GM18858 (cell line): ENCODE results near the gene PKNOX1.
"Not testable (repeated sequence)": the region's sequence is repeated elsewhere in the genome, so short reads cannot be mapped to it uniquely, and the experiment has no call there.

Source experiments
- ATAC-seq: cut with Tn5 transposase; IDR thresholded peaks from one replicate; pipeline ENCODE4 v1.9.1; 2021; ENCODE audit not compliant: unreplicated experiment

Gene PKNOX1

DNA sequence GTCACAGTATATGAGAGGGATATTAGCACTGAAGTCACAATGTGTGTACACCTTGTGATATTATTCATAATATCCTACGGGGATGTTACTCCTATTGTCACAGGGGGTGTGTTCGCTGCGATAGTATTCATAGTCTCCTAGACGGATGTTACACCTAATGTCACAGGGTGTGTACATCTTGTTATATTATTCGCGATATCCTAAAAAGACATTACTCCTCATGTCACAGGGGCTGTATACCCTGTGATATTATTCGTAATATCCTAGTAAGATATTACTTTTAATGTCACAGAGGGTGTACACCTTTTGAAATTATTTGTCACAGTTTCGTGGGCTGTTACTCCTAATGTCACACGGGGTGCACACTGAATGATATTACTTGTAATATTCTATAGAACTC lies 23.2 kb upstream of the PKNOX1 start:
- ATAC-seq: not testable (repeated sequence)

GRCh38 chr21:42956824-42957630 lies 17.3 kb upstream of the PKNOX1 start:
- no peak for ATAC-seq

GRCh38 chr21:42958122-42958521 lies 16.2 kb upstream of the PKNOX1 start:
- ATAC-seq: not testable (repeated sequence)

DNA sequence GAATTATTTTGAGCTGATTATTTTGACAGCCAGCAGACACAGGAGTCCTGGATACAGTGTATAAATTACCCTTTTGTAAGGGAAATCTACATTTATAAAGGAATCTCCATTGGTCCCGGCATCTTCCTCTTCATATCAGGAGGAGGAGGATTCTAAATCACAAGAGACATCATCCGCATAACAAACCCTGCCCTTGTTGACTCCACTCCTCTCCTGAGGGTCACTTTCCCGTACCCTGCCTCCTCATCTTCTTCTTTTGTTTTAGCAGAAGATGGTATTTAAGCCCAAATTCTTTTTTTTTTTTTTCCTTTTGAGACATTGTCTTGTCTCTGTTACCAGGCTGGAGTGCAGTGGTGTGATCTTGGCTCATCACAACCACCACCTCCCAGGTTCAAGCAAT lies 14.6 kb upstream of the PKNOX1 start:
- ATAC-seq: no peak

DNA sequence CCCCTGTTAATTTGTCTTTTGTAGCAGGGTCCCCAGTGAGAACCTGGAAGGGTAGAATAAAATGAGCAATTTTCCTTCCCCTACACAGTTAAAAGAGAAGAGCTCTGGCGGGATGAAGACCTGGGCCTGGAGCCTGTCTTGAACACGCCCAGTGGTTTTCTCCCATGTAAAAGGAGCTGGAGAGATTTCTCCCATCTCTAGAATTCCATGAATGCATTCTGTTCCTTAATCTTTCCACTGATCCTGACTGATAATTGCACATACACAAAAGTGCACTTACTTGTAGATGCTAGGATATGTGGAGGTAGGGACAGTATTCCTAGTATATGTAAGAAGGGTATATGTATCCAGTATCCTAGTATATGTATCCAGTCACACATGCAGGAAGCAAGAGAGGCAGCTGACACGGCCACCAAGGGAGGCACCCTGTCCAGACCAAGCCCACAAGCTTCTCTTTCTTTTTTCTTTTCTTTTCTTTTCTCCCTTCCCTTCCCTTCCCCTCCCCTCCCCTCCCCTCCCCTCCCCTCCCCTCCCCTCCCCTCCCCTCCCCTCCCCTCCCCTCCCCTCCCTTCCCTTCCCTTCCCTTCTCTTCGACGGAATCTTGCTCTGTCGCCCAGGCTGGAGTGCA lies 11.9 kb upstream of the PKNOX1 start:
- ATAC-seq: no peak

- ATAC-seq: no peak
Observed at GRCh38 chr21:42964086-42964485, 10.3 kb upstream of the PKNOX1 start.

- ATAC-seq: no peak
Observed at GRCh38 chr21:42964546-42965210, 9.7 kb upstream of the PKNOX1 start.

GRCh38 chr21:42965211-42965560 lies 9.2 kb upstream of the PKNOX1 start:
- ATAC-seq: no peak

GRCh38 chr21:42967616-42968015 lies 6.7 kb upstream of the PKNOX1 start:
- not testable (repeated sequence) for ATAC-seq

- no peak for ATAC-seq
Observed at GRCh38 chr21:42969193-42969600, 5.2 kb upstream of the PKNOX1 start.

DNA sequence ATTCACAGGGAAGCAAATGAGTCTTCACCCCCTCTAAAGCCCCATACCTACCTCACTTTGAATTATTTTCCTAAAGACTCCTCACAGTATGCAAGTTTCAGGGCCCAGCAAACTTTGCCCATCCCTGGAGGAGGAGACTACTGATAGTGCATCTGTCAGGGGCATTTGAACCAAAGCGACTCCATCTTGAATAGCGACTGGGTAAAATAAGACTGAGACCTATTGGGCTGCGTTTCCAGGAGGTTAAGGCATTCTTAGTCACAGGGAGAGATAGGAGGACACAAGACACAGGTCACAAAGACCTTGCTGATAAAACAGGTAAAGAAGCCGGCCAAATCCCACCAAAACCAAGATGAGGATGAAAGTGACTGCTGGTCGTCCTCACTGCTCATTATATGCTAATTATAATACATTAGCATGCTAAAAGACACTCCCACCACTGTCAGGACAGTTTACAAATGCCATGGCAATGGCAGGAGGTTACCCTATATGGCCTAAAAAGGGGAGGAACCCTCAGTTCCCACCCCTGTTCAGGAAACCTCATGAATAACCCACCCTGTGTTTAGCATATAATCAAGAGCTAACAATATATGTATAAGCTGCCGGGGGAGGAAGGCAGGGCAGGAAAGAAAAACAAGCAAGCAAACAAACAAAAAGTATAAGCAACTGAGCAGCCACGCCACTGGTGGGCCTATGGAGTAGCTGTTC lies 3.3 kb upstream of the PKNOX1 start:
- no peak for ATAC-seq

DNA sequence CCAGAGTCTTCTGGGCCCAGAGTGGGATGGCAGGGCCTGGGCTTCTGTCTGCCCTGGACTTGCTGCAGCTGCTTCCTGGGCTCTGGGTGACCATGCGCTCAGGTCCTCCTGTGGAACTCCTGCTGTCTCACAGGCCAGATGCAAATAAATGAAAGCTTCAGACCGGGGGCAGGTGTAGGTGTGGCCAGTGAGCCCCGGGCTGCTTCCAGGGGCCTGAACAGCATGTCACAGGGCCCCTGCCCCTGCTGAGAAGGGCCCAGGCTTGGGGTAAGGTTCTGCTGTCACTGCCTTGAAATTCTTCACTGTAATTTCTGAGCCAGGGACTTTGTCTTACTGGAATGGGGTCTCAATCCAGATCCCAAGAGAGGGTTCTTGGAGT lies 2.5 kb upstream of the PKNOX1 start:
- ATAC-seq: no peak

DNA sequence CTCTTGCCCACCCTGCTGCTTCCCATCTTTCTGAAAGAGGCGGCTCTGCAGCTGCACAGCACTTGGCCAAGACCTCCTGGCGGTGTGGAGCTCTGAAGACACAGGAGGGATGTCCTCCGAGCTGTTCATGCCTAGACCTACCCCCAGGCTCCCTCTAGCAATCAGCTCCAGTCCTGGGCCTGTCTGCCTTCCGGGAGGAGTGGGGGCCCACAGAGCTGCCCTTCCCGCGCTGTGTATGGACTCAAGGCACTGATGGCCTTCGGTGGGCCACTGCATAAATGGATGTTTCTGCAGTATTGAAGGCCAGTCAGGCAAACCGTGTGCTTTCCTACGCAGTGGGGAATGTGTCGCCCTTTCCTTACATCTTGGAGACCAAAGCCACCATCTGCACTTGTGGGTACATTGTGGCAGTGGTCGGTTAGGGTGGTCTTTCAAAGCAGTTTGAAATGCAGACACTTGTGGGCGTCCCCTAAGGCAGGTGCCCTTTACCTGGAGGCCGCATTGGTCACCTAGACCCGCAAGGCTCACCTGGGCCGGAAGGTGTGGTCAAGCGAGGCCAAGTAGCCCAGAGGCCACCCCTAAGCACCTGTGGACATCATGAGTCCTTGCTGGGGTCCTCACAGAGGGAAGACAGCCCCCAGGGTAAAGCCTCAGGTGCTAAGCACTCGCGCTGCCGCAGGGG lies 912 bp upstream of the PKNOX1 start:
- ATAC-seq: no peak

GRCh38 chr21:42974832-42975820 lies 764 bp downstream of the PKNOX1 start:
- ATAC-seq: peak; percentile 7

DNA sequence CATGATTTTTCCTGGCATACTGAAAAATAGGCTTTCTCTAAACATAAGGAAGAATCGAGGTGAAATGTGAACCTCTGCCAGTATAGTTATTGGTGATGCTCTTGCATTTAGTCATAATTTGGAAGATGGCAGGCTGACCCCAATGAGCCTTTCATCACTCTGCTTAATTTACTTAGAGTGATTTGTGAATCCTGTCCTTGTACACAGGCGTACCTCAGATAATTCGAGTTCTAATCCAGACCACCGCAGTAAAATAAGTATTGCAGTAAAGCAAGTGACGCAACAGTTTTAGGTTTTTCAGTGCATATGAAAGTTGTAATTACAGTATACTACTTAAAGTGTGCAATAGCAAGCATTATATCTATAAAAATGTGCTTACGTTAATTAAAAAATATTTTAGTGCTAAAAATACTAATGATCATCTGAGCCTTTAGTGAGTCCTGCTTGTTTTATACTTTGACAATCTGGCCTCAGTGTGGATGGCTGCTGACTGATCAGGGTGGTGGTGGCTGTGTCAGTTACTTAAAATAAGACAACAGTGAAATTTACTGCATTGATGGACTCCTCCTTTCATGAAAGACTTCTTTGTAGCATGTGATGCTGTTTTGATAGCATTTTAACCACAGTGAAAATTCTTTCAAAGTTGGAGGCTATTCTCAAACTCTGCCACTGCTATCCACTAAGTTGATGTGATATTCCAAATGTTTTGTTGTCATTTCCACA lies 1.7 kb downstream of the PKNOX1 start:
- ATAC-seq: no peak

DNA sequence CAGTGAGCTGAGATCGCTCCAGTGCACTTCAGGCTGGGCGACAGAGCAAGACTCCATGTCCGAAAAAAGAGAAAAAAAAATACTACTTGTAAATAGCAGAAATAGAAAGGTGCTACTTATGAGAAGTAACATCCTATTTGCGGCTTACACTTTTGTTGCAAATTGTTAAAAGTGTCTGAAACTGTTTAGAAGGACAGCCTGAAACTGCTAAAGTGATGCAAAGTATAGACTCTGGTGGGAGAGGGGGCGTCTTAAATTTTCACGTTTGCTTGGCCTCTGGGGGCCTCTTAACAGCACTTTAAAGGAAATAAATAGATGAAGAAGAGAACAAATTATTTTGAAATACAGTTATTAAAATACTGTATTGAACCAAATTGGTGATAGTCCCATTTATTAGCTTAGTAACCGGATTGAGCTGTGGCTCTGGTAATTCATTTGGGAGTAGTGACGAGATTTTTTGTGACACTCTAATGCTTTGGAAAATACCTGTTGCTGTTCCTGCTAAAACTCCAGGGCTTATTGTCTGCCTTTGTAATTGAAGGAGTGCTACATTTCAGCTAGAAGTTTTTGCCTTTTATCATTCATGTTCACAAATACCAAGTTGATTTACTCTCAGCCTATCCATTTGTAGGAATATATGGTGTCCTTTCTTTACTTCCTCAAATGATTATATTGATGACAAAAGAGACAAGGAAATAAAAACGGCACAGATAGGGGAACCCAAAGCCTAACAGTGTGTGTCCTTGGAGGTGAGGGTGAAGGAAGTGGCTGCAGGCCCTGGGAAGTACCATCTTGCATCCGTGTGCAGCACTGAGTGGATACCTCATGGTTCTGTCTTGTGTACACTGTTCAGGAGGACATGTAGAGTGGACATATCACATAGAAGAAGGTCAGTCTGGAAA lies 6.2 kb downstream of the PKNOX1 start:
- ATAC-seq: no peak

GRCh38 chr21:42981214-42981523 lies 6.8 kb downstream of the PKNOX1 start:
- no peak for ATAC-seq

DNA sequence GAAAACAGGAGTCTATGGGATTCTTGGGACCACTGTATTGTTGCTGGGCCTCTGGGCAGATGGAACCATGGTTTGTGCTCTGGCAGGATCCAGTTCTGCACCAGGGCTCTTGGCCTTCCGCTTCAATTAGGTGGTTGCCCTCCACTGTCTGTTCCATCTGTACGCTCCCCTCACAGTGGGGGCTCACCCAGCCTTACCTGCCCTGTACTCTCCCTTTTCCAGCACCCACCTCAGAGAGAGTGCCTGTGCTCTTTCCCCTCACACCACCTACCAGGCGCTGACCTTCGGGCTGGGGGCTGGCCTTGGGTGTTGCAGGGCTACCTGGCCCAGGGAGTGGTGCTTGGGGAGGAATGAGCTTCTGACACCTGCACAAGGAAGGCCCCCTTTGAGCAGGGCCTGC lies 7.5 kb downstream of the PKNOX1 start:
- no peak for ATAC-seq
